ENCODE data around the gene VLDLR. TPM values are rescaled to one million over a fixed set of nuclear protein-coding genes. Genes with fewer than 3 reads are reported as not detected.

VLDLR gene
- total RNA-seq, 3 donors from 2014 or later (not counting 1 experiment from before 2014, with no cell fraction given), result 1.4 to 2.6 (median 2.4) TPM

GRCh38 chr9:2666569-2666968 is 45.0 kb downstream of the VLDLR start:
- H3K9me3 ChIP-seq (ENCODE audit: control insufficient read depth, insufficient read depth, low read length), result no peaks in the 10 kb centered on the region
- no peak overlapping the region for H3K4me3 ChIP-seq (ENCODE audit: low read length)
- ATAC-seq (no peak), DNase-seq (no peak)
- Mint-ChIP-seq H3K27ac (no peak overlapping the region), H3K9me3 (no peaks in the 10 kb centered on the region), H3K27me3 (ENCODE audit: low read depth in 2 of 2) (peaks cover 3 to 15% of the 10 kb centered on the region in 2 donors), H3K4me1 (peaks cover 0 to 10% of the 10 kb centered on the region in 2 donors), H3K4me3 (no peak overlapping the region), H3K36me3 (no peaks in the 10 kb centered on the region)
- H3K27me3 ChIP-seq (ENCODE audit: control insufficient read depth, insufficient read depth, low read length), result no peaks in the 10 kb centered on the region
- H3K4me1 ChIP-seq (ENCODE audit: control insufficient read depth, insufficient read depth, low read length), result no peaks in the 10 kb centered on the region
- intact Hi-C loops (cut with micrococcal nuclease), result no loop called here
- H3K36me3 ChIP-seq (ENCODE audit: control insufficient read depth, insufficient read depth, low read length), result no peaks in the 10 kb centered on the region
- no peak overlapping the region for H3K27ac ChIP-seq (ENCODE audit: low read length)
- 99% methylated on average over 4 of the region's 4 CpGs for WGBS (ENCODE audit: insufficient coverage)
- TF ChIP-seq, protein P1, sequence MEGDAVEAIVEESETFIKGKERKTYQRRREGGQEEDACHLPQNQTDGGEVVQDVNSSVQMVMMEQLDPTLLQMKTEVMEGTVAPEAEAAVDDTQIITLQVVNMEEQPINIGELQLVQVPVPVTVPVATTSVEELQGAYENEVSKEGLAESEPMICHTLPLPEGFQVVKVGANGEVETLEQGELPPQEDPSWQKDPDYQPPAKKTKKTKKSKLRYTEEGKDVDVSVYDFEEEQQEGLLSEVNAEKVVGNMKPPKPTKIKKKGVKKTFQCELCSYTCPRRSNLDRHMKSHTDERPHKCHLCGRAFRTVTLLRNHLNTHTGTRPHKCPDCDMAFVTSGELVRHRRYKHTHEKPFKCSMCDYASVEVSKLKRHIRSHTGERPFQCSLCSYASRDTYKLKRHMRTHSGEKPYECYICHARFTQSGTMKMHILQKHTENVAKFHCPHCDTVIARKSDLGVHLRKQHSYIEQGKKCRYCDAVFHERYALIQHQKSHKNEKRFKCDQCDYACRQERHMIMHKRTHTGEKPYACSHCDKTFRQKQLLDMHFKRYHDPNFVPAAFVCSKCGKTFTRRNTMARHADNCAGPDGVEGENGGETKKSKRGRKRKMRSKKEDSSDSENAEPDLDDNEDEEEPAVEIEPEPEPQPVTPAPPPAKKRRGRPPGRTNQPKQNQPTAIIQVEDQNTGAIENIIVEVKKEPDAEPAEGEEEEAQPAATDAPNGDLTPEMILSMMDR (IDR thresholded peaks at IDR 0.05), result no peak

DNA sequence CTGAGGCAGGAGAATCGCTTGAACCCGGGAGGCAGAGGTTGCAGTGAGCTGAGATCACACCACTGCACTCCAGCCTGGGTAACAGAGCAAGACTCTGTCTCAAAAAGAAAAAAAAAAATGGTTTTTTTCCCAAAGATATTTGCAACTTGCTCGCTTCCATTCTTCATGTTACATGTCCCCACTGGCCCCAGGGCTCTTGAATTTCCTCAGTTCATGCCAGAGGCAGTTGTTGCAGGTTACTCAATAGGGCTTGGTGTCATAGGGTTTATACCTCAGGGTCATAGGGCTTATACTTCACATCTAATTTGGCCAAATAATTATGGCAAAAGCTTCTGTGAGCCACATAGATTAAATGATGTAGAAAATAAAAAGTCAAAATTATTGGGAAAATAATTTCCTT is 51.6 kb downstream of the VLDLR start:
- Mint-ChIP-seq H3K4me1 (no peaks in the 10 kb centered on the region), H3K4me3 (no peak overlapping the region), H3K27me3 (ENCODE audit: low read depth in 2 of 2) (peaks cover 6 to 16% of the 10 kb centered on the region in 2 donors), H3K9me3 (no peaks in the 10 kb centered on the region), H3K27ac (no peak overlapping the region), H3K36me3 (no peaks in the 10 kb centered on the region)
- H3K9me3 ChIP-seq (ENCODE audit: control insufficient read depth, insufficient read depth, low read length), result no peaks in the 10 kb centered on the region
- TF ChIP-seq, protein P1 (IDR thresholded peaks at IDR 0.05), result no peak
- no peaks in the 10 kb centered on the region for H3K27me3 ChIP-seq (ENCODE audit: control insufficient read depth, insufficient read depth, low read length)
- H3K27ac ChIP-seq (ENCODE audit: low read length), result no peak overlapping the region
- H3K4me3 ChIP-seq (ENCODE audit: low read length), result no peak overlapping the region
- ATAC-seq (no peak), DNase-seq (no peak)
- H3K4me1 ChIP-seq (ENCODE audit: control insufficient read depth, insufficient read depth, low read length), result no peaks in the 10 kb centered on the region
- intact Hi-C loops (cut with micrococcal nuclease), result no loop called here
- WGBS (ENCODE audit: insufficient coverage), result no CpG with 5 or more reads among the region's 3 CpGs
- no peaks in the 10 kb centered on the region for H3K36me3 ChIP-seq (ENCODE audit: control insufficient read depth, insufficient read depth, low read length)

DNA sequence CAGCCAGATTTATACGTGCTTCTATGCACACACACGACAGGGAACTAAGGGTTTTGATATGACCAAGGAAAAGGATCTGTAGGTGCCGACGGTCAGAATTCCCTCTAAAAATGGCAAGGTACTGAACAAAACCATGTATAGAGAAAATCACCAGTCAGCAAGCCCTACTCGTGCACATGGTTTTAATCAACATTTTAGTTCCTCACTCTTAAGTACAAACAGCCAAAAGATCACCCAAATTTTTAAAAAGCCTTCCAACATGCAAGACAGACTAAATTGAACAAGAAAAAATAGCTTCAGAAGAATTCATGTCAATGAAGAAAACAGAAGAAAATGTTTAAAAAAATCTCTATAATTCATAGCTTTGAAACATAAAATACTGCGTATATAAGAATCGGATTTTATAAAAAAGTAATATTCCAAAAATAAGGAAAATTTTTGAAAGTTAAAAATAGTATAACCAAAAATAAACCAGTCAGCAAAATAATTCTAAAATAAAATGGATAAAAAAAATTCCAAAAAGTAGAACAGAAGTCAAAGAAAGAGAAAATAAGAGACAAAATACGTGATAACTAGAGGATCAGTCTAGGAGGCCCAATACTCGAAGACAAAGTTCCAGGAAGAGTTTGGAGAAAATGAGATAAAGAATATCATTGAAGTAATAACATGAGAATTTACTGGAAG is 52.7 kb downstream of the VLDLR start:
- Histone ChIP-seq H3K4me1 (ENCODE audit: control insufficient read depth, insufficient read depth, low read length) (no peaks in the 10 kb centered on the region), H3K27ac (ENCODE audit: low read length) (no peak overlapping the region), H3K9me3 (ENCODE audit: control insufficient read depth, insufficient read depth, low read length) (no peaks in the 10 kb centered on the region), H3K27me3 (ENCODE audit: control insufficient read depth, insufficient read depth, low read length) (no peaks in the 10 kb centered on the region), H3K4me3 (ENCODE audit: low read length) (no peak overlapping the region), H3K36me3 (ENCODE audit: control insufficient read depth, insufficient read depth, low read length) (no peaks in the 10 kb centered on the region)
- Mint-ChIP-seq H3K27ac (no peak overlapping the region), H3K4me3 (no peak overlapping the region), H3K4me1 (no peaks in the 10 kb centered on the region), H3K36me3 (no peaks in the 10 kb centered on the region), H3K27me3 (ENCODE audit: low read depth in 2 of 2) (peaks cover 6 to 16% of the 10 kb centered on the region in 2 donors), H3K9me3 (no peaks in the 10 kb centered on the region)
- DNase-seq (no peak), ATAC-seq (no peak)
- intact Hi-C loops (cut with micrococcal nuclease), result no loop called here
- TF ChIP-seq, protein P1 (IDR thresholded peaks at IDR 0.05), result no peak
- WGBS (ENCODE audit: insufficient coverage), result 90% methylated on average over 7 of the region's 9 CpGs

- Histone ChIP-seq H3K27me3 (ENCODE audit: control insufficient read depth, insufficient read depth, low read length) (no peaks in the 10 kb centered on the region), H3K36me3 (ENCODE audit: control insufficient read depth, insufficient read depth, low read length) (no peaks in the 10 kb centered on the region), H3K27ac (ENCODE audit: low read length) (no peak overlapping the region), H3K9me3 (ENCODE audit: control insufficient read depth, insufficient read depth, low read length) (no peaks in the 10 kb centered on the region), H3K4me1 (ENCODE audit: control insufficient read depth, insufficient read depth, low read length) (no peaks in the 10 kb centered on the region), H3K4me3 (ENCODE audit: low read length) (no peak overlapping the region)
- Mint-ChIP-seq H3K4me1 (no peaks in the 10 kb centered on the region), H3K36me3 (no peaks in the 10 kb centered on the region), H3K27ac (no peak overlapping the region), H3K9me3 (no peaks in the 10 kb centered on the region), H3K27me3 (ENCODE audit: low read depth in 2 of 2) (peaks cover 6 to 10% of the 10 kb centered on the region in 2 donors), H3K4me3 (no peak overlapping the region)
- ATAC-seq (no peak), DNase-seq (no peak)
- intact Hi-C loops (cut with micrococcal nuclease), result no loop called here
- WGBS (ENCODE audit: insufficient coverage), result no CpG with 5 or more reads among the region's 1 CpG
- TF ChIP-seq, protein P1 (IDR thresholded peaks at IDR 0.05), result no peak
Measured at GRCh38 chr9:2675834-2676233, 54.2 kb downstream of the VLDLR start.
